T follicular helper cell (primary cell): ENCODE data around the gene MBIP.

Experiments
- DNase-seq: peaks from one replicate; pipeline ENCODE4 v3.0.0-alpha.2; 2020; ENCODE audit warnings: low read depth

Gene MBIP

DNA sequence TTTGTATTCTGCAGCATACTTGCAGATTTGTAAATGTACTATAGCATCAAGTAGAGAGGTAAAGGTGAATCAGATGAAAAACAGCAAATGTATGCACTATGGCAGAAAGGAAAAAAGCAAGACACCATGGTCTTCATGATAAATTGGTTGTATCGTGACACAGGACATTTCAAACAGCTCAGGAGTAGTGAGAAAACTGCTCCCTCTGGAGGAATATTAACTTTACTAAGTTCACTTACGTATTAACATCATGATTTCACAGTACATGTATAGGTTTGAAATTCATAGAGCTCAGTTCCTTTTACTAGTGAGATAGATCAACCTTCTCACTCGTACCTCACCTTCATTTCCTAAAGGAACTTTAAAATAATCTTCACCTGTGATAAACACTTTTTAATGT, 6.5 kb downstream of the MBIP start:
- DNase-seq = no peak

DNA sequence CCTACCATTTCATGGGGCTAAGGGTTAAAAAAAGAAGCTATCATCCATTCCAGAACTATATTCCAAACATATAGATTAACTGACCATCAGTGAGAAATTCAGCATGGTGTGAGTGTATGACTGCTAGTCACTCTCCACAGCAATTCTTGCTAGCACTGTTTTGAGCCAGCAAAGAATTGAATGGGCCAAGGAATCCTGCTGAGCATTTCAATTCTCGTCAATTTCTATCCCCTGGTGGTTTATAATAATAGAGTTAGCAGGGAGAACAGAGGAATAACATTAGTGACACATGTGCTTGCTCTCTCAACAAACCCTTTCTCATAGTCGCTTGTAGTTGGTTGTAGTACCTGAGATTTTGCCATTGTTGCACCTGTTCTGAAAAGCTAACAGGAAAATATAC, 7.2 kb downstream of the MBIP start:
- no peak for DNase-seq

GRCh38 chr14:36306836-36307235, 13.6 kb downstream of the MBIP start:
- DNase-seq = no peak

DNA sequence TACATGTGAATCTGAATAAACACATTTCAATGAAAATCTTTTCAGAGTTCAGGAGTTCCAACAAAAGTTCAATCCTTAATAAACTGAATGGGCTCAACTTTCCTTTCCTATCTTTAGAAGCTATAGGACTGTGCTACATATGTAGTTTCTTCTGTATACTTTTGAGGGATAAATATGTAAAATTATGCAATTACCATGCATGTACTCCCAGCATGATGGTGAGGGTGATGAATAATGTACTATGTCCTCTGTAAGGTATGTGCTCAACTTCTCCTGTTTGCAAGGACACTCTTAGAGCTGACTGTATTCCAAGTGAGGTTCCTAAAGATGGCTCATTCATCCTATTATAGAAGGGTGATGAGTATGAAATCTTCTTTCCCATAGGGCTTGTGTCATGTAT, 15.5 kb downstream of the MBIP start:
- no peak for DNase-seq

DNA sequence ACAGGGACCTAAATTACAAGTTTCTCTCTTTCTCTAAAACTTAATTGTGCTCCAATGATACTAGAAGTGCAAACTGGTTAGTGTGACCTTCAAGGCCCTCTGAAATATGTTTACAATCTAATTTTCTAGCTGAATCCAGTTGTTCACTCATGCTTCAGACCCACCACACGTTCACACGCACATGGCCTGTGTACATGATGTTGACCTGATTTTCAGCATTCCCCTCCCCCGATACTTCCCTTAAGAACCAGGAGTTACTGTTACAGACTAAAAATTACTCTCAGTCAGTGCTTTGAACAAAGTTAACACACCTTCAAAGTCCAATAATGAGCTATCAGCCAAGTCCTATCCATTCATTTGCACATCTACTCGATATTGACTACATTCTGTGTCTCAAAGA, 16.5 kb downstream of the MBIP start:
- no peak for DNase-seq

GRCh38 chr14:36302823-36303222, 17.6 kb downstream of the MBIP start:
- no peak for DNase-seq

DNA sequence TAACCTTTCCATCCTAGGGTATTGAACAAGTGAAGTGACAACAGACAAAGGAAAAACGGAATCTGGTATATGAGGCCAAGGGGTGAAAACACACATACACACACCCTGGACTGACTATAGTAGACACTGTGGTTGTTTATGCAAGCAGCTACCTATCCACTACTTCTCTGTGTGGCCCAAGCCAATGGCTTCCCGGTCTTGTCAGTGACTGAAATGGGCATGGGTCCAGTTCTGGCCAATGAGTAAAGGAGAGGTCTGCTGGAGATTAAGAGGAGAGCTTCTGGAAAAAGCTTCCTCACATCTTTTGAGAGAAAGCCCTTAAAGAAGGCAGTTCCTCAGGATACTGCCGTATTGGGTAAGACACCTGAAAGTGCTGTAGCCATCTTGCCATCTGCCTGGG, 19.3 kb downstream of the MBIP start:
- DNase-seq = no peak

DNA sequence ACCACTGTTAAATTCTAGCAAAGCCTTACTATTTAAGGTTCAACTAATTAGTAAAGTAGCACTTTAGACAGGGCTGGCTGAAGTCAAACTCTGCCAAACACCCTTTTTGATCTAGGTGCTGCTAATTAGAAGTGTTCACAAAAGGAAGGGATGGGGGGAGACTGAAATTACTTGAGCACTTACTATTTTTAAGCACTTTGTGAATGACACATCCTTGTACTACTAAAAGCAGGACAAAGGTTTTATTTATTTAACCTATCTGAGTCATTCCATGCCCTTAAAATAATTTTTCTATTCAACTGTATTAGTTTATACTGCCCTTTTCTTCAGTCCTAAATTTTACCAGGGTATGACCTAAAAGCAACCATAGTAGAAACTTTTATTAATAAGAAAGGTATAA, 20.1 kb downstream of the MBIP start:
- DNase-seq = no peak

GRCh38 chr14:36295642-36296627, 24.5 kb downstream of the MBIP start:
- no peak for DNase-seq

GRCh38 chr14:36294543-36294942, 25.9 kb downstream of the MBIP start:
- no peak for DNase-seq

- no peak for DNase-seq
Observed at GRCh38 chr14:36293824-36294223, 26.6 kb downstream of the MBIP start.

- DNase-seq = no peak
Observed at GRCh38 chr14:36289954-36290353, 30.5 kb downstream of the MBIP start.

GRCh38 chr14:36288496-36288895, 31.9 kb downstream of the MBIP start:
- no peak for DNase-seq

GRCh38 chr14:36284971-36285595, 35.4 kb downstream of the MBIP start:
- no peak for DNase-seq

- DNase-seq = no peak
Observed at GRCh38 chr14:36281309-36281708, 39.1 kb downstream of the MBIP start.

GRCh38 chr14:36279306-36280190, 40.9 kb downstream of the MBIP start:
- no peak for DNase-seq

GRCh38 chr14:36275741-36276140, 44.7 kb downstream of the MBIP start:
- DNase-seq = no peak

DNA sequence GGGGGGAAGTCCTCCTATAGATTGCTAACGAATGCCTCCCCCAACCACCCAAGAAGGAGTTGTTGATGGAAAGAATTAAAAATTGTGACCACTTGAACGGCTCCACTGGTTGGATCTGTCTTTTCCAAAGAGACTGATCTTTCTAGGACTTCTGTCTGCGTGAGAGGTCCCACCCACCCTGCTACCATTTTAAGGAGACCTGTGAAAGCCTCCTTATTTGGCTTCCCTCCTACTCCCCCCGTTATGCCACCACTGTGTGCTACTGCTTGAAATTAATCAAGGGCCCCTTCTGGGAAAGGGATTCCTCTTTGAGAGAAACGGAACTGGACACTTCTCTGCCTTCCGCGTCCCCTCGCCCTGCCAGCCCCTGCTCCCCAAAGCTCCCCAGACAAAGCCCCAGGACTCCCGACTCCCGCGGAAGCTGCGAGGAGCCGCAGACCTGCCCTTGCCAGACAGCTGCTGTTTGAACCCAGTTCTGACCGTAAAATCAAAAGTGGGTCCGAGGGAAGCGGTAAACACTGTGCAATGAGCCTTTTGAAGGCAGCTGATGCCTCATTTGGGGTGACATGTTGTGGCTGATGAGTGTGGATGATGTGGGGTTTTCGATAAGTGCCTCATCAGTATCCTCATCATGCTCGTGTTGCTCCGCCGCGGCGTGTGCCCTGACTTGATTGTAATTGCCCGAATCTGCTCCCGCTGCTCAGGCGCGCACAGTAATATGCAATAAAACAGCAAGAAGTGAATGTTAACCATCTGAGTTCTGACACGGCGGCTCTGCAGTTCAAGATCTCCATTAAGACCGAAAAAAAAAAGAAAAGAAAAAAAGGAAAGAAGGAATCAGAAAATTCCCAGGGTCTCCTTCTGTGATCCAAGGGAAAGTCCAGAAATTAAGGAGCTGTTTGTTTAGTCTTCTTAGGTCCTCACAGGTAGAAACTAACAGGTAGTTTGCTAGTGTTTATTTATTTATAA, 48.2 kb downstream of the MBIP start:
- no peak for DNase-seq

GRCh38 chr14:36271222-36271621, 49.2 kb downstream of the MBIP start:
- no peak for DNase-seq

GRCh38 chr14:36270191-36270590, 50.2 kb downstream of the MBIP start:
- no peak for DNase-seq

DNA sequence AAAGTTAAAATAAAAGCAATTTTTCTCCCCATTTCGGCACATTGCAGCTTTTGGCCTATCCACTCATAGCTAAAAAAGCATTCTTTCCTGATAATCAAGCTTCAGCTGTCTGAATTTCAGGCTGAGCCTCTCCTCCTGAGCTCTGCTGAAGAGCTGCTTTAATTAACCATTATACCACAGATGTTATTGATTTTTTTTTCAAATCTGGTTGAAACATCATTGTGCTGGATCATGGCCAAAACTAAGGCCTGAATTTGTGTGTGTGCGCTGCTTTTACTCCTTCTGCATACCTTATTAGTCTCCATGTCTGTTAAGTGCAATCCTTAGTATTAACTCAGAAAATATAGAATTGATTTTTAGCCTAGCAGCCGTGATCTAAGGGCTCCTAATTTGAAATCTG, 52.3 kb downstream of the MBIP start:
- no peak for DNase-seq
